ENCODE data around the gene ACBD4. TPM values are rescaled to one million over a fixed set of nuclear protein-coding genes. Genes with fewer than 3 reads are reported as not detected.

ACBD4 gene
- total and polyA plus RNA-seq, 2 of the 4 experiments (the other 2 are of a cell fraction), result 2.3 to 5.7 TPM

- no peaks in the 10 kb centered on the region for H3K27me3 ChIP-seq (ENCODE audit: control insufficient read depth, insufficient read depth, low read length)
- H3K9me1 ChIP-seq (ENCODE audit: insufficient read depth, low read length), result no peaks in the 10 kb centered on the region
- H4K8ac ChIP-seq (ENCODE audit: low read depth in 2 of 2, low read length in 2 of 2), result no peak overlapping the region
- no peak overlapping the region for H3K18ac ChIP-seq (ENCODE audit: low read depth, low read length)
- no peak overlapping the region for H4K91ac ChIP-seq (ENCODE audit: insufficient read depth, low read depth, low read length)
- no peak overlapping the region for H4K5ac ChIP-seq (ENCODE audit: low read depth, low read length)
- no peak overlapping the region for H3K56ac ChIP-seq (ENCODE audit: extremely low read depth, insufficient read depth, low read length)
- peak overlapping the region; percentile 44 for H2AK9ac ChIP-seq (replicated peaks; ENCODE audit: low read depth, low read length, poor library complexity)
- H2BK15ac ChIP-seq (ENCODE audit: low read depth, low read length), result no peak overlapping the region
- no peak overlapping the region for H3K4ac ChIP-seq (ENCODE audit: low read depth, low read length)
- no peak overlapping the region for H2BK5ac ChIP-seq (ENCODE audit: low read depth, low read length, poor library complexity, severe bottlenecking)
- in situ Hi-C loops (cut with MboI; ENCODE audit: low sequenced_read_pairs), result loop anchor here (5.0 kb wide), 1 partner anchor 60 kb away; no protein-coding TSS in a partner anchor
- no peaks in the 10 kb centered on the region for H3K9me3 ChIP-seq (ENCODE audit: control insufficient read depth, insufficient read depth, low read length)
- ATAC-seq (ENCODE audit: low read depth) (no peak), DNase-seq (no peak)
- WGBS, 2 experiments (ENCODE audit: extremely low coverage in 2 of 2, insufficient read length in 1 of 2), result 95% methylated on average over 4 of the region's 12 CpGs; no CpG with 5 or more reads in 1 of the 2 experiments
- intact Hi-C loops (cut with micrococcal nuclease), result no loop called here
- no peak overlapping the region for H3K27ac ChIP-seq (ENCODE audit: insufficient read depth, low read length)
- 0 out of 2 replicates have a peak overlapping the region, but pooled peaks have one; percentile 30 for H2AK5ac ChIP-seq (ENCODE audit: low read depth, low read length)
- no peak overlapping the region; the same call in 1 of the 2 replicates for H3K9ac ChIP-seq (ENCODE audit: low read depth, low read length)
- H4K20me1 ChIP-seq (ENCODE audit: insufficient read depth, low read length), result no peaks in the 10 kb centered on the region
- H3K23ac ChIP-seq (ENCODE audit: low read depth, low read length), result no peak overlapping the region
- H3K36me3 ChIP-seq (ENCODE audit: control insufficient read depth, insufficient read depth, low read length), result peaks cover 2% of the 10 kb centered on the region; the same call in 1 of the 2 replicates
- no peak for TF ChIP-seq CTCF (conservative IDR thresholded peaks at IDR 0.05; ENCODE audit: low read depth, low read length)
- TF ChIP-seq RFX5 (IDR thresholded peaks at IDR 0.05; ENCODE audit: low read depth, low read length), result no peak
- TF ChIP-seq SMC3 (IDR thresholded peaks at IDR 0.05; ENCODE audit: low read depth, low read length), result no peak
- no peak for TF ChIP-seq CHD1 (IDR thresholded peaks at IDR 0.05; ENCODE audit: low read depth, low read length)
- no peak for TF ChIP-seq CEBPB (IDR thresholded peaks at IDR 0.05; ENCODE audit: low read depth, low read length)
- no peak for TF ChIP-seq FOS (IDR thresholded peaks at IDR 0.05; ENCODE audit: low read depth, low read length)
- no peak for TF ChIP-seq NFE2L2 (IDR thresholded peaks at IDR 0.05; ENCODE audit: low read depth, low read length)
- no peak for TF ChIP-seq ELK1 (IDR thresholded peaks at IDR 0.05; ENCODE audit: borderline replicate concordance, low read depth, low read length)
- TF ChIP-seq MAFK (IDR thresholded peaks at IDR 0.05; ENCODE audit: low read depth, low read length), result no peak
- TF ChIP-seq RCOR1 (IDR thresholded peaks at IDR 0.05; ENCODE audit: insufficient replicate concordance, low read length), result no peak
- H2BK20ac ChIP-seq (ENCODE audit: low read depth, low read length), result no peak overlapping the region
- H3K4me1 ChIP-seq (ENCODE audit: control insufficient read depth, insufficient read depth, low read length), result peaks cover 7% of the 10 kb centered on the region; the same call in 1 of the 2 replicates
- no peak overlapping the region for H3K14ac ChIP-seq (replicated peaks; ENCODE audit: low read depth, low read length)
- no peak overlapping the region for H3K4me2 ChIP-seq (ENCODE audit: low read depth, low read length)
- ChIA-PET CTCF (interaction anchor here (0.8 to 2.3 kb wide), 3 partner anchors 13 to 61 kb away, joined by 4 to 32 read pairs (median 5); partner anchors contain the start of gene HEXIM1), POLR2A (ENCODE audit: unreplicated experiment) (interaction anchor here (2.4 kb wide), 1 partner anchor 12 kb away, joined by 33 read pairs; the partner anchor contains the start of gene HEXIM1)
- no TSS peak for BruUV-seq (replicated peaks)
- dilution Hi-C loops (cut with HindIII; ENCODE audit: low sequenced_read_pairs, unreplicated experiment), result no loop called here
- peaks cover 4 to 8% of the 10 kb centered on the region in 2 experiments; a peak in 3 of 4 replicates for H3K79me1 ChIP-seq (ENCODE audit: low read depth in 1 of 2, low read length in 2 of 2)
- peak overlapping the region; percentile 52 for H2AFZ ChIP-seq (replicated peaks; ENCODE audit: low read length, poor library complexity)
- H2BK120ac ChIP-seq (ENCODE audit: low read depth, low read length), result no peak overlapping the region
- no peak overlapping the region for H3K4me3 ChIP-seq (ENCODE audit: insufficient read depth, low read depth, low read length)
Observed at GRCh38 chr17:45136846-45137560, 1.5 kb downstream of the ACBD4 start.

Data from IMR-90 (cell line).